OCI-LY7 (cell line): ENCODE measurements around the gene HBE1. TPM values are rescaled to one million over a fixed set of nuclear protein-coding genes. Genes with fewer than 3 reads are reported as not detected.
"Not testable (repeated sequence)": the region's sequence is repeated elsewhere in the genome, so short reads cannot be mapped to it uniquely, and the experiment has no call there.

ENCODE experiments used
- Bru-seq: library from RNA; stranded (reverse); fragments of 400-500 nt; gene quantifications from one replicate; lab custom pipeline; 2021; lab: Mats Ljungman, UMichigan
- BruChase-seq, 2 experiments: library from RNA; stranded (reverse); fragments of 400-500 nt; gene quantifications; one replicate each; lab custom pipeline; 2021; lab: Mats Ljungman, UMichigan
- BruUV-seq: library from RNA; stranded (reverse); fragments of 400-500 nt; replicated peaks from 2 replicates; lab custom pipeline; 2021; lab: Mats Ljungman, UMichigan
- CTCF ChIA-PET: fragments of 300-600 bp; sonication (Branson Sonifier 250); formaldehyde crosslinking; loops from one replicate; lab custom pipeline; 2022; ENCODE audit warnings: antibody characterized with exemption; ENCODE audit not compliant: unreplicated experiment; lab: Charles Lee
- POLR2A ChIA-PET: fragments of 300-600 bp; sonication (Branson Sonifier 250); formaldehyde crosslinking; loops from one replicate; lab custom pipeline; 2022; ENCODE audit warnings: antibody characterized with exemption; lab: Charles Lee
- DNase-seq: peaks from one replicate; pipeline ENCODE4 v3.0.0-alpha.2; 2015; ENCODE audit warnings: low spot score
- H2AFZ ChIP-seq: fragments of 200-600 bp; sonication (generic), shearing (Covaris generic); 2 replicates; pipeline ENCODE4 v1.6.1; 2014; ENCODE audit warnings: mild to moderate bottlenecking, antibody characterized with exemption, low read length, moderate library complexity
- H3K27ac ChIP-seq: fragments of 200-600 bp; sonication (generic); 2 replicates; pipeline ENCODE4 v1.5.1; 2014; ENCODE audit warnings: mixed run types, low read depth, mild to moderate bottlenecking, moderate library complexity, low read length, inconsistent platforms; ENCODE audit not compliant: poor library complexity, severe bottlenecking
- H3K36me3 ChIP-seq: fragments of 200-600 bp; sonication (generic); 2 replicates; pipeline ENCODE4 v1.6.1; 2014; ENCODE audit warnings: mild to moderate bottlenecking, antibody characterized with exemption, low read length, moderate library complexity, mixed read lengths; ENCODE audit not compliant: insufficient read depth
- H3K4me1 ChIP-seq: fragments of 200-600 bp; sonication (generic); 2 replicates; pipeline ENCODE4 v1.5.1; 2014; ENCODE audit warnings: mild to moderate bottlenecking, low read length; ENCODE audit not compliant: insufficient read depth, poor library complexity, severe bottlenecking
- H3K4me2 ChIP-seq: fragments of 200-600 bp; sonication (generic); 2 replicates; pipeline ENCODE4 v1.6.1; 2014; ENCODE audit warnings: mild to moderate bottlenecking, low read length
- H3K4me3 ChIP-seq: fragments of 200-600 bp; sonication (generic); 2 replicates; pipeline ENCODE4 v1.5.1; 2014; ENCODE audit warnings: mild to moderate bottlenecking, low read depth, low read length; ENCODE audit not compliant: poor library complexity, severe bottlenecking
- H3K79me2 ChIP-seq: fragments of 200-600 bp; sonication (generic); 2 replicates; pipeline ENCODE4 v1.6.1; 2016; ENCODE audit warnings: low read depth, mild to moderate bottlenecking, low read length, moderate library complexity, mixed read lengths; ENCODE audit not compliant: insufficient read depth
- H3K9me2 ChIP-seq: fragments of 200-600 bp; sonication (generic); 2 replicates; pipeline ENCODE4 v1.6.1; 2016; ENCODE audit warnings: mild to moderate bottlenecking, low read length, mixed read lengths; ENCODE audit not compliant: insufficient read depth
- H3K9me3 ChIP-seq: fragments of 200-600 bp; sonication (generic); 2 replicates; pipeline ENCODE4 v1.6.1; 2014; ENCODE audit warnings: mild to moderate bottlenecking, mixed run types, low read length, mixed read lengths
- H4K20me1 ChIP-seq: fragments of 200-600 bp; sonication (generic); 2 replicates; pipeline ENCODE4 v1.6.1; 2014; ENCODE audit warnings: mild to moderate bottlenecking, antibody characterized with exemption, low read length, moderate library complexity, mixed read lengths; ENCODE audit not compliant: insufficient read depth
- CTCF ChIP-seq: fragments of 200-600 bp; sonication (generic); conservative IDR thresholded peaks from 2 replicates; pipeline ENCODE4 v1.5.1; 2014; ENCODE audit warnings: mild to moderate bottlenecking, antibody characterized with exemption, low read length, moderate library complexity, mixed read lengths
- EZH2phosphoT487 ChIP-seq: fragments of 200-600 bp; sonication (generic); IDR thresholded peaks from 2 replicates; pipeline ENCODE4 v1.6.1; 2018; ENCODE audit warnings: low read depth, borderline replicate concordance, mild to moderate bottlenecking, mixed run types, antibody characterized with exemption, low read length, moderate library complexity, mixed read lengths
- intact Hi-C: fragments of 100-400 bp; cut with micrococcal nuclease; formaldehyde crosslinking; loops from one replicate; pipeline ENCODE4 v1.10.0; 2022; ENCODE audit not compliant: unreplicated experiment
- long read RNA-seq: library from polyadenylated mRNA; stranded (forward); transcript quantifications from one replicate; pipeline ENCODE4 v2.0.0, GENCODE V29; 2022
- total RNA-seq, 2 experiments: library from RNA; depleted of rRNA in 1 of 2; stranded (reverse); fragments of >200 nt in 1 of 2; shearing (Covaris generic) in 1 of 2; gene quantifications; 2 replicates each; pipeline ENCODE4 v1.2.3, GENCODE V29; 2014 to 2022

Gene HBE1
- total RNA-seq (2014; rRNA removed; shearing (Covaris generic)) = not detected in 2 replicates
- not detected in 2 replicates for total RNA-seq (2022)
- percentile 27 among the genes with signal in this experiment for Bru-seq, nascent RNA
- percentile 12 among the genes with signal in this experiment for BruChase-seq, experiment 1, labeled RNA remaining after a 6-hour chase
- percentile 27 among the genes with signal in this experiment for BruChase-seq, experiment 2, labeled RNA remaining after a 2-hour chase
- long read RNA-seq = 0 reads

DNA sequence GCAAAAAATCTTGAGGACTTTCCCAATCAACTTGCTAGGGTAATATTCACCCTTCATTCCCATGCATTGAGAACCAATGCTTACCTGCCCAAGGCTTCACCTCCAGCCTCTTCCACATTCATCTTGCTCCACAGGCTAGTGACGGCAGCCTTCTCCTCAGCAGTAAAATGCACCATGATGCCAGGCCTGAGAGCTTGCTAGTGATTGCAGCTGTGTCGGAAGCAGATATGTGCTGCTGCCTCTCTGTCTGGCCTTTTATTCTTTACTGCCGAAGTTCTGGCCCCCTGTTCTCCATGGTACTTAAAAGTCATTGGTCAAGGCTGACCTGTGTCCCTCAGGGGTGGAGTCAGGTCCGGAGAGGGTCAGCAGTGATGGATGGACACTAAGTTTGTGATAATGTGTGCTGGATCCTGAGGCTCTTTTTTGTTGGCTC, at the start of gene HBE1:
HBE1 (minus strand) TSS at position 231 of the 433 bp plus-strand sequence; CDS start at position 176, 55 bp downstream.
- BruUV-seq = no TSS peak
- CTCF ChIA-PET = no interaction called here
- no peaks in the 10 kb centered on the region for H4K20me1 ChIP-seq
- no peak within 1 kb of the TSS for H3K4me2 ChIP-seq
- POLR2A ChIA-PET = interaction anchor here (0.8 to 1.0 kb wide), 2 partner anchors 10 to 29 kb away, joined by 3 read pairs; no protein-coding TSS in a partner anchor
- no peaks in the 10 kb centered on the region for H3K36me3 ChIP-seq
- no peak within 1 kb of the TSS for H2AFZ ChIP-seq
- H3K4me1 ChIP-seq = no peaks in the 10 kb centered on the region
- H3K27ac ChIP-seq = no peak within 1 kb of the TSS
- H3K9me3 ChIP-seq = no peaks in the 10 kb centered on the region
- TF ChIP-seq EZH2phosphoT487 = no peak
- no peak for TF ChIP-seq CTCF
- H3K4me3 ChIP-seq = no peak within 1 kb of the TSS
- intact Hi-C loops = no loop called here
- H3K9me2 ChIP-seq = no peaks in the 10 kb centered on the region
- DNase-seq = no peak
- H3K79me2 ChIP-seq = no peaks in the 10 kb centered on the region

DNA sequence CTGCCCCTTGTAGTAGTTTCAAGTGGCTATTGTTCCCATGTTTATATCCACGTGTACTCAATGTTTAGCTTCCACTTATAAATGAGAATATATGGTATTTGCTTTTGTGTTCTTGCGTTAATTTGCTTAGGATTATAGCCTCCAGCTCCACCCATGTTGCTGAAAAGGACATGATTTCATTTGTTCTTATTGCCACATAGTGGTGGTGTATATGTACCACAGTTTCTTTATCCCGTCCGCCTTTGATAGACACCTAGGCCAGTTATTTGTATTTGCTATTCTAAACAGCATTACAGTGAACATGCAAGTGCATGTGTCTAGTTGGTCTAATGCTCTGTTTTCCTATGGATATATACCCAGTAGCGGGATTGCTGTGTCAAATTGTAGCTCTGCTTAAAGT, 47.5 kb upstream of the HBE1 start:
- Histone ChIP-seq H3K4me2 (no peak overlapping the region), H3K4me3 (no peak overlapping the region), H3K79me2 (no peaks in the 10 kb centered on the region), H2AFZ (no peak overlapping the region), H3K36me3 (no peaks in the 10 kb centered on the region), H3K9me2 (no peaks in the 10 kb centered on the region), H3K4me1 (no peaks in the 10 kb centered on the region), H3K27ac (no peak overlapping the region), H3K9me3 (no peaks in the 10 kb centered on the region), H4K20me1 (no peaks in the 10 kb centered on the region)
- DNase-seq = no peak
- BruUV-seq = no TSS peak
- intact Hi-C loops = no loop called here
- ChIA-PET POLR2A (interaction anchor here (0.6 kb wide), 1 partner anchor 12 kb away, joined by 3 read pairs; no protein-coding TSS in a partner anchor), CTCF (no interaction called here)
- no peak for TF ChIP-seq CTCF
- no peak for TF ChIP-seq EZH2phosphoT487

- H3K9me3 ChIP-seq, H4K20me1 ChIP-seq, H3K4me2 ChIP-seq, CTCF ChIA-PET, H3K9me2 ChIP-seq, DNase-seq, intact Hi-C loops, BruUV-seq, H3K36me3 ChIP-seq, H3K4me3 ChIP-seq, H3K4me1 ChIP-seq, H3K27ac ChIP-seq, H3K79me2 ChIP-seq, H2AFZ ChIP-seq, POLR2A ChIA-PET: not testable (repeated sequence)
Measured at GRCh38 chr11:5313326-5314023, 43.7 kb upstream of the HBE1 start.
